Pons (tissue), 1 donor: ENCODE measurements around the gene DNAH10.

ENCODE experiments used
- DNase-seq: peaks from one replicate; pipeline ENCODE4 v3.0.0-alpha.2; 2016; ENCODE audit warnings: low spot score

The DNAH10 gene

DNA sequence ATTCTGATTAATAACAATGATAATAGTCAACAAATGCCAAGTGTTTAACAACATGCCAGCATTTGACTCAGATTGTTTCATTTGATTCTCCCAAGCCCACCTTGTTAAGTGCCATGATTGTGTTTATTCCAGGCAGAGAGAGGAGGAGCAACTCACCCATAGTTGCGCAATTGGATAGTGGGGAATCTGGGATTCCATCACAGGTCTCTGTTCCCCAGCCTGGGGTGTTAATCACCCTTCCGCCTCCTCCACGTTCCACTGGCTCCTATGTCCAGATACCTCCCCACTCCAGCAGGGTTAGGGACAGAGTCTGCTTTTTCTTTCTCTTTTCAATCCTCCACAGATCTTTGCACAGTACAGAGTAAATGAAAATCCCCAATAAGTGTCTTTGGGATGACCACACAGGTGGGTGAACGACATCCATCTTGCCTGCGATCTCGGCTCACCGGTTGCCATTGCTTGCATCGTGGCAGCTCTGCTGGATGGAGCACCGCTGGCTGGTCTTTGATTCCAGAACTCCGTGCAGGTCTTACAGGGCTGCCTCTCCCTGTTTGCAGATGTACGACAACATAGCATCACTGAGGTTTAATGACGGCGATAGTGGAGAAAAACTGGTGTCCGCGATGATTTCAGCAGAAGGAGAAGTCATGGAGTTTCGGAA, 78.8 kb downstream of the DNAH10 start:
- DNase-seq: no peak

DNA sequence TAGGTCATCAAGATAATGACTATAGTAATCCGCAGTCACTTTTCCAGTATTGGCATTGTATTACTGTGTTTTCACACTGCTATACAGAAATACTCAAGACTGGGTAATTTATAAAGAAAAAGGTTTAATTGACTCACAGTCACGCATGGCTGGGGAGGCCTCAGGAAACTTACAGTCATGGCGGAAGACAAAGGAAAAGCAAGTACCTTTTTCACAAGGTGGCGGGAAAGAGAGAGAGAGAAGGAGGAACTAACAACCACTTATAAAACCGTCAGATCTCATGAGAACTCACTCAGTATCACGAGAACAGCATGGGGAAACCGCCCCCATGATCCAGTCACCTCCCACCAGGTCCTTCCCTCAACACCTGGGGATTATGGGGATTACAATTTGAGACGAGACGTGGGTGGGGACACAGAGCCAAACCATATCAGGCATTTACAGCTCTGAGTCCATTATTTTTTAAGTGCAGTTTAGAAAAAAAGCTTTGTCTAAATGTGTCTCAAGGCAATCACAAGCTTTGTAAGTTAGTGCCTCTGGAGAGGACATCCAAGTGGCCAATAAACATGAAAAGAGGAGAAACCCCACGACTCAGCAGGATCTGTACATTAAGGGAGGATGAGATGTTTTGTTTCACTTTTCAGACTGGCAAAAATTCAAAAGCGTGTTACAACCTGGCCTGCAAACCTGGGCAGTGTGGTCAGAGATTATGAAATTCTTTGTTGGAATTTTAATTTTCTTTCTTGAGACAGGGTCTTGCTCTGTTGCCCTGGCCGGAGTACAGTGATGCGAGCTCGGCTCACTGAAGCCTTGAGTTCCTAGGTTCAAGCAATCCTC, 82.0 kb downstream of the DNAH10 start:
- no peak for DNase-seq

DNA sequence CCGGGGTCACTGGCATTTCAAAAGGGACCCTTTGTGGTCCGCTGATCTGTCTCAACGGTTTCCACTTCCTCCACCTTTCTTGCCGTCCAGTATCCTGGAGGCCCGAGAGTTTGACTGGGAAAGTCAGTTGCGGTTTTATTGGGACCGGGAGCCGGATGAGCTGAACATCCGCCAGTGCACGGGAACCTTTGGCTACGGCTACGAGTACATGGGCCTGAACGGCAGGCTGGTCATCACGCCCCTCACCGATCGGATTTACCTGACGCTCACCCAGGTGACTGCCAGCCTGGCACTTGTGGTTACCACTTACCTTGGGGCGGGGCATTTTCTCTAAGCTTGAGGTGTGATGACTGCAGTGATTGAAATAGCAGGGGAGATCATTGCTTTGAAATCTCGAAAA, 83.8 kb downstream of the DNAH10 start:
- no peak for DNase-seq

DNA sequence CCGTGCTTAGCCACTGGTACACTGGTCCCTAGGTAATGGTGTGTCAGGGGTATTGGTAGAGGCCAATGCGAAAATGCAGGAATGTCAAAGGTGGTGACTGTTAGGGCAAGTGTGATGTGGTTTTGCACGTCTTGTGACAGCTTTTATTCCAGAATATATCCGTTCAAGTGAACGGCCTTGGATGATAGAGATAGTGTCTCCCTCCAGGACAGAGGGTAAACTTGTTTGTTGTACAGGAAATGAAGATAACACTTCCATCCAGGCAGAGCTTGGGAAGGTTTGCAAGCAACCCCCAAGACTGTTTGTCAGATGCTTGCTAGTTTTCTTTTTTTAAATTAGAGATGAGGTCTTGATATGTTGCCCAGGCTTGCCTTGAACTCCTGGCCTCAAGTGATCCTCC, 84.2 kb downstream of the DNAH10 start:
- DNase-seq: no peak

DNA sequence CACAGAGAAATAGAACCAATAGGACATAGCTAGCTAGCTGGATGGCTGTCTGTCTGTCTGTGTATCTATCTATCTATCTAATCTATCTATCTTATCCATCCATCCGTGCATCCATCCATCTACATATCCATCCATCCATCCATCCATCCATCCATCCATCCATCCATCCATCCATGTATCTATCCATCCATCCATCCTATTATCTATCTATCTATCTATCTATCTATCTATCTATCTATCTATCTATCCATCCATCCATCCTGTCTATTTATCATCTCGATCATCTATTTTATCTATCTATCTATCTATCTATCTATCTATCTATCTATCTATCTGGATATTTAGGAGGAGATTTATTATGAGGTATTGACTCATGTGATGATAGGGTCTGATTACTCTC, 84.9 kb downstream of the DNAH10 start:
- no peak for DNase-seq

DNA sequence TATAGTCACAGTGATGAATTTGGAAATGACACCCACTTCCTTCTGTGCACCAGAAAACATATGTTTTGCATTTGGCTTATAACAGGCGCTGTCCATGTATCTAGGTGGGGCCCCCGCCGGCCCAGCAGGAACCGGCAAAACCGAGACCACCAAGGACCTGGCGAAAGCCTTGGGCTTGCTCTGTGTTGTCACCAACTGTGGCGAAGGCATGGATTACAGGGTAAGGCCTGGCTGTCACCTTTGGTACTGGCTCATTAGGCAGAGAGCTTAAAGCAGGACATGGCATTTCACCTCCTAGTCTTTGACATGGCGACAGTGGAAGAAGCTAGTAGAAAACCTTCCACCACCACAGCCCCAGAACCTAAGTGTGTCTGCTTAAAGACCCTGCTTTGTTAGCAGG, 85.8 kb downstream of the DNAH10 start:
- no peak for DNase-seq

DNA sequence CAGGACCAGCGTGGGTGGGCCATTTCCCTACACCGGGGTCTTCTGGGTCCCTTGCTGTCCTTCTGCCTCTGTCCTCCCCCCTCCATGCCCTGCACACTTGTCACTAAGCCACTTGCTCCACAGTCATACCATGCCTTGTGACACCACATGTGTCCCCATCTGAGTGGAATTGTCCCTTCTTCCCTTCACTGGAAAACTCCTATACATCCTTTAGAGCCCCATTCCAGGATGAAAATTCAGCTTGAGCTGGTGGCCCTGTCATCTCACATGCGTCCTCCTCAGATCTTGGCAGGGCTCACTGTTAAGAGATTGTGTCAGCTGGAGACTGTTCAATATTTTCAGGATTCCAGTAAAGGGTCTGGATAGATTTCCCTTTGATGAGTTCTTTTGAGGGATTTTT, 87.4 kb downstream of the DNAH10 start:
- no peak for DNase-seq

DNA sequence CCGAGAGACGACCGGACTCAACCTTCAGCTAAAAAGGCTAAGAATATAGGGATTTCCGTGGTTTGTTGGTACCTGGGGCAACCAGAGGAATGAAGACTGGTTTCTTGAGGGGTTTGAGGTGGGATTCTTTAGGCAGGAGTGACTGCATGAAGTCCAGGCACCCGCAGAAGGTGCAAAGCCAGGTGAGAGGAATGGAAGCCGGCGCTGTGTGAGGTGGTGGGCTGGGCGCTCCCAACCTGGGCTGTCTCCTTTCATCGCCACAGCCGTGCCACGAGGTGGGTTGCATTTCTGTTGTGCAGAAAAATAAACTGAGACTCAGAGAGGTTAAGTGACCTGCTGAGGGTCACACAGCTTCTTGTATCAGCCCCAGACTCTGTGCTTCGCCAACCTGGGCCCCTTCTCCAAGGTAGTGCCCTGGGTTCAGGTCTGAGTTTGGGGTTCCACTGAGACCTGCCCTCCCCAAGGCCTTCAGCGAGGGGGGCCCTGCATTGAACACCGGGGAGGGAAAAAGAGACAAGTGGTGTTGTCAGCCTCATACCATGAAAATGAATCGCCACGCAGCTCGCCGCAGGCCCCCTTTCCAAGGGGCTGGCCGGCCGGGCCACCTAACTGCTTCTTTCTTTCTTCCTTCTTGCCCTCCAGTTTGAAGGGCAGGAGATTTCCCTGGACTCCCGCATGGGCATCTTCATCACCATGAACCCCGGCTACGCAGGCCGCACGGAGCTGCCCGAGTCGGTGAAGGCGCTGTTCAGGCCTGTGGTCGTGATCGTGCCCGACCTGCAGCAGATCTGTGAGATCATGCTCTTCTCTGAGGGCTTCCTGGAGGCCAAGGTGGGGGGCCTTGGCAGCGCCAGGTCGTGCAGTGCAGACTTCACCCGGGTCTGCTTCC, 88.4 kb downstream of the DNAH10 start:
- DNase-seq: no peak

DNA sequence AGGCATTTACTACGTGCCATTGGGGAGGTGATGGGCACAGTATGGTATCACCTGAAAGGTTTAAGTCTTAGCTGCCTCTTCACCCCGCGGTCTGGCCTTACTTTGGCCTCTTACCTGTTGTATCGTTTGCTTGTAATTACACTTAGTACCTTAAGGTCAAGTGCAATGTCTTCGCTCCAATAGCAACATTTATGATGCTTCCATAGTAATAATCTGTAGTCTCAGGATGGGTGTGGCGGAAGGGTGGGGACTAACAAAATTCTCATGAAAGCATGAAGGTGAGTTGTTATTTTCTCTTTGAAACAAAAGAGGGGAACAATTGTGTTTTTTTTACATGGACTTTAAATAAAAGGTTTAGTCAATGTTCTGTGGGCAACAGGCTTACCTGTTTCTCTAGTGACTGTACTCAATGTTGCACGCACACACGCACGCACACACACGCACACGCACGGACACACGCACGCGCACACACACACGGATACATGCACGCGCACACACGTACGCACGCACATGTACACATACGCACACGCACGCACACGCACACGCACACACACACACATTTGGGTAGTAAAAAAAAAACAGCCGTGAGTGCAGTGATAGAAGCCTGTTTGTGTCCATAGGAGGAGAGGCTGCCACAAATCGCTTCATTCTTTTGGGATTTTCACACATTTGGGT, 91.4 kb downstream of the DNAH10 start:
- DNase-seq: no peak

DNA sequence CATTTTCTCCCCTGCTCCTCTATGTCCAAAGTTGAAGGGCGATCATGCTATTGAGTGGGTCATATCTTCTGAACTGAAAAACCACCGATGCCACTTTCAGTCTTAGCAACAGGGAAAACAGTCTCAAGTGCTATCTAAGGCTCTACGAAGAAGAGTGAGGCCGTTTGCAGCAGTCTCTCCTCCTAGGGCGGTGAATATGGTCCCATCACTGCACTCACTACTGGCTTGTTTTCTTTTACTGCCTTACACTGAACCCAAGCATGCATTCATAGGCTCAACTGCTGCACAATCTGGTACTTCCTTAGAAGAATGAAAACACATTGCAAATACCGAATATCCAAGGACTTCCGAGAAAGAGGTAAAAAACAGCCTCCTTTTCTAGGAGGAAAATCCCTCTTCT, 92.1 kb downstream of the DNAH10 start:
- no peak for DNase-seq

DNA sequence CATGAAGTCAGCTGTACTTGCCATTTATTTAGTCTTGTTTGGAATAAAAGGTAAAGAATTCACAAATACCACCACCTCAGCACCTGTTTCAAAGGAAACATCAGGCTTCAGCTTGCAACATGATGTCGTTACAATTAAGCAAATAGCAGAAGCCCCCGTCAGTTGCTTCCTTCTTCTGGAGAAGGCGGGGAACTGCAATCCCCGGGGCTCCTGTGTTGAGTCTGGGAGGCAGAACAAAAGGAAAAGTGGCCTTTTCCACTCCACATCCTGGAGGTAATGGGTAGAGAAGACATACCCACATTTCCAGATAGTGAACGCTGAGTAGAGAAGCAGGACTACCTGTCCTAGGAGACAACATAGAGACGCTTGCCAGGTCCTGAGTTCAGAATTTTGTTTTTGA, 92.8 kb downstream of the DNAH10 start:
- no peak for DNase-seq

DNA sequence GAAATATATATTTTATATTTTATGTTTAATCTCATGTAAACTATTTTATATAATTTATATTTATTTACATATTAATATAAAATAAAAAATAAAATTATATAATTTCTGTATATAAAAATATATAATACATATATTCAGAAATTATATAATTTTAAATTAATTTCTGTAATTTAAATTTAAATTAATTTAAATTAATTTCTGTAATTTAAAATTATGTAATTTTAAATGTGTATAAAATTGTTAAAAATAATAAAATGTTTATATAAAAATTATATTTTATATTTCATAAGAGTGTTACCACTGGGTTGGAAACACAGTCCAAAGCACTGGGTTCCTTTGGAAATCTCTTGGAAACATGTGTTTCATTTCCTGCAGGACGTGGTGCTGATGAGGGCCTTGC, 94.6 kb downstream of the DNAH10 start:
- DNase-seq: no peak

DNA sequence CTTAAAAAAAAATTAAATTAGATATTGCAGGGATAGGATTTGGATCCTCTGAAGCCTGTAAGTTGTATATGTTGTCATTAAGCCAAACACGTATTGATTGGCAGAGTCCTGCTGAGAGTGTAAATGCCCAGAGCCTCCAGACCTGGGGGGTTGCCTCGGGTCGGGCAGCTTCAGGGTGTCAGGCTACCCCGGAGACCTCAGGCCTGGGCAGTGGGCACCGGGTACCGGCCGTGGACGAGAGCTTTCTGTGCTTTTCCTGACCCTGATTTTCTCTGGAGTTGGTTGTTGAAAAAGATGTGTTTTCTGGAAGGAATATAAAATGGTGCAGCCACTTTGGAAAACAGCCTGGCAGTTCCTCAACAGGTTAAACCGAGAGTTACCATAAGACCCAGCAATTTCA, 96.1 kb downstream of the DNAH10 start:
- no peak for DNase-seq

DNA sequence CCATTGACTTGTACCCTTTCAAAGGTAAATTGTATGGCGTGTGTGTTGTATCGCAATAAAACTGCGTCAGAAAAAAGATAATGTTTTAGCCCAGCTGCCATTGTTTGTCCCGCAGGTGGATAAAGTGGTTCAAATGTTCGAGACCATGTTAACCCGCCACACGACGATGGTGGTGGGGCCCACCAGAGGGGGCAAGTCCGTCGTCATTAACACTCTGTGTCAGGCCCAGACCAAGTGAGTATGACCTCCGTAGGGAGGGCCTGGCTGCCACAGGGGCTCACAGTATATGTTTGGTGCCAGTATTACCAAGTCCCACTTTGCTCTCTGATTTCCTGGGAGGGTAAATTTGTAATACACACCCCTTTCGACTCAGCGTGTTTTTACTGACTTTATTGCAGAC, 96.9 kb downstream of the DNAH10 start:
- no peak for DNase-seq

DNA sequence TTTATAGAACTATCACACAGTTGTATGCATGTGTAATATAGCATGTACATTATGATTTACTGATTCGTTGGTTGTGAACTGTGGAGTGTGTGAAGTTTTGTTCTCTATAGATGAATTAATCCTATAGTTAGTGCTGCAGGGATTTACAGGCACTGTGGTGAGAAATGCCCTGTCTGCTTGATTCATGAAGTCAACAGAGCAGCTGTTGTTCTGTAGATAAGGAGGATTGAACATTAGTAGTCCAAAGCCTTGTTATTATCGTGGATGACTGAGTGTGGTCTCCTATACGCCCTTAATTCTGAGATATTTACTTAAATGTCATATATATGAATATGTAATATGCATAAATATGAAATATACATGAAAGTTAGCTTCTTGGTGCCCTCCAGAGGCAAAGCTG, 98.3 kb downstream of the DNAH10 start:
- peak; percentile 86 for DNase-seq

DNA sequence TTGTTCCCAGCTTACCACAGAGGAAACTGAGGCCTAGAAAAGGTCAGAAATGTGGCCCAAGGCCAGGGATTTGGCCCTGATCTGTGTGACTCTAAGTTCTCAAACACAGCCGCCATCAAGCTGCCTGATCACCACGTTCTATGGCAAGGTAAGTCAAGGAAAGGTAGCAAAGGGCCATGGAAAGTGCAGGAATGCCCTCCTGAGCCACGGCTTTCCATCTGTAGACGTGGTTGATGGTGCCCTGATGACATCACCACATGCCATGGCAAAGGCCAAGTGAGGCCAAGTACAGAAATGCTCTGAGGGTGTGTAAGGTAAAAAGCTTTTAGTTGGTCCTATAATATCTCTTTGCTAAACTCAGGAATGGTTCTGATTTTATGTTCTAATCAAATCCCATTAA, 99.3 kb downstream of the DNAH10 start:
- DNase-seq: no peak

DNA sequence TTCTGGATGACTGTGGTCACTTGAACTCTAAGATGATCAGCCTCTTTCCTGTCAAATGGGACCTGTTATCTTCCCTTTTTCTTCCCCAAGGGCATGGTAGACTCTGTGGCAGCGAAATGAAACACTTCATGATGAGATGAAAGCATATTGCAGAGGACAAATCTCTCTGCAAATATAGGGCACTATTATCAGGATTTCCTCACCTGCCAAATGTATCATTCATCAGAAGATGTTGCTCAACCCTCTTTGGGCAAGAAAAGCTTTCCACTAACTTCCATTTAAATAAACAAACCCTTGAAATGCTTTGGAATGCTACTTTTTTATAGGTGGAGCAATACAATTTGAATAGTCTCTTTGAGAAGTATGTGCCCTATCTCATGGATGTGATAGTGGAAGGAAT, 105.0 kb downstream of the DNAH10 start:
- DNase-seq: no peak

DNA sequence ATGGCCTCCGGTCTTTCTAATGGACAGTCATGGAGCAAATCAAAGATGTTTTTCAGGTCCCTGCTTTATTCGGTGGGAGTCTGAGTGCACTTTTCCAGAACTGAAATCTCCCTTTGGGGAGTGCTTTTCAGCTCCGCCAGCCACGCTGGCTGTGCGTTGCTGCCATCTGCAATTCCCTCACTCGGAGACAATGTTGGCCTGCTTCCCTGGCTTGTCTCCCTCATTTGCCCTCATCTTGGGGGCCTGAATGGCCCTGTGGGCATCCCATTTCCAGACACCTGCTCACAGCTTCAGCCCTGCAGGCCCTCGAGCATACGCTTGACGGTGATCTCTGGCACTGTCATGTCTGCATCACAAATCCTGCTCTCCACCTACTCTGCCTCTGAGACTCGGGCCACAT, 106.7 kb downstream of the DNAH10 start:
- no peak for DNase-seq

DNA sequence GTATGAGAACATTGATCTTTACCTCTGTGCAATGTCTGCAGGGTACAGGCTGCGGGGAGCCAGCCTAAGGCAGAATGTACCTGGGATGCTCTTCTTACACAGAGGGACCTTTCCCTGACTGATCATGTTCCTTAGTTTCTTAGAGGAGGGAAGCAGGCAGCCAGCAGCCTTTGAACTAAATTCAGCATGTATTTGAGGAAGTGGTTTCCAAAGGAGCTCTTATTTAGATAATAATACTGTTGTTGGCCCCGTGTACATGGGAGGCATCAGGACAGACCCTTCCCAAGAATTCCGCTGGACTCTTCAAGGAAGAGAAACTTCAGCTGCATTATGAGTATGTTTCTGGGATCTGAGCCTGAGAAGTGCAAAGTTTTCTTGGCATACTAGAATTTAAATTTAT, 111.7 kb downstream of the DNAH10 start:
- no peak for DNase-seq

DNA sequence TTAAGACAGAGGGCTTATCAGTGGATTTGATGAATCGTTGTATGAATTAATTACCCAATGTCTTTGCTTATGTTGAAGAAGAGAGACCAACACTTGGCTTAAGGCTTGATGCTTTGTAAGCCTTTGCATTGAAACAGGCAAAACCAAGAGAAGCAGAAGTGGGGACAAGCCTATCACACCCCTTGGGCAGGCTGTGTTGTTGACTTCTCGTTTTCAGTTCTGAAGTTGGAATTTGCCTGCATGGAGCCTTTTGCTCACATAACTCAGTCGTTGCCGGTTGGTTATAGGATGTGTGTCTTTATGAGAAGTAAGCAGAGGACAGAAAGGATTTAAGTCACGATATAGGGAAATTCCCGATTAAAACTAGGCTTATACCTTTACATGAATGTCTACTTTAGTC, 115.9 kb downstream of the DNAH10 start:
- DNase-seq: no peak

DNA sequence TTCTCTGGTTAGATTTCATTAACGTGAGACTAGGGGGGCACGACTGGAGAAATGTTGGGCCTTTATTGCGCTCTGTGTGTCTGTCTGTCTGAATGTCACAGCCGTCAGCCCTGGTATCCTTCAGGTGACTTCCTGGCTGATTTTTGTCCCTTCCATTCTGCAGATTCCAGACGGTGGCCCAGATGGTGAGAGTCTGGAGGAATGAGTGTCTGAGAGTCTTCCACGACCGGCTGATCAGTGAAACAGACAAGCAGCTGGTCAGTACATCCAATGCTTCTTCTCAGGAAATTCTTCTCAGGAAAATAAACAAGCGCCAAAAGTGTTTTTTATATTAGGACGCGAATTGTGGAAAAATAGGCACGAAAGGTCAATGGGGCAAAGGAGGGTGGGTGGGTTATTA, 117.0 kb downstream of the DNAH10 start:
- DNase-seq: no peak

DNA sequence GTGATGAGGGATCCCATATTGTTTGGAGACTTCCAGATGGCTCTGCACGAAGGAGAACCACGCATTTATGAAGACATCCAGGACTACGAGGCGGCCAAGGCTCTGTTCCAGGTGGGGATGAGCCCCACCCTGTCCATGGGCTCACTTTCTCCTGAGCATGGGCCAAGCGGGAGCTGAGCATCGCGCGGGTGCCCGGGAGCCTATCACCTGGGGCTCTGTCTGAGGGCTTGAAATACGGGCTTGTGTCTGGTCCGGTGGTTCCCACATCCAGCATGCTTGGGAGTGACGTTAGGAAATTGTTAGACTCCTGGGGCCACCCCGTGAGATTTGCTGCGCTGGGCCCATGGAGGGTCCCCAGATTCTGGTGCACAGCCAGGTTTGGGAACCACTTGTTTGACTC, 117.6 kb downstream of the DNAH10 start:
- no peak for DNase-seq
